GM12878 (cell line): ENCODE measurements around the gene FGL2. TPM values are rescaled to one million over a fixed set of nuclear protein-coding genes. Genes with fewer than 3 reads are reported as not detected.

Experiments
- ATAC-seq: fragments of 200-7000 bp; cut with Tn5 transposase; 3 replicates; pipeline ENCODE4 v1.9.1; 2020; ENCODE audit warnings: mild to moderate bottlenecking, moderate library complexity
- BruUV-seq: library from RNA; stranded (reverse); fragments of 400-500 nt; replicated peaks from 2 replicates; lab custom pipeline; 2021; lab: Mats Ljungman, UMichigan
- CTCF ChIA-PET: fragments of 300-600 bp; sonication (Branson Sonifier 250); formaldehyde crosslinking; extraction: SDS; loops from one replicate; lab custom pipeline; 2021; ENCODE audit warnings: inconsistent platforms; lab: Yijun Ruan, JAX
- POLR2A ChIA-PET: fragments of 350-600 bp; formaldehyde crosslinking; extraction: SDS; loops from one replicate; lab custom pipeline; 2021; ENCODE audit warnings: inconsistent platforms; lab: Charles Lee
- RAD21 ChIA-PET: fragments of 300-600 bp; sonication (Branson Sonifier 250); formaldehyde crosslinking; loops from one replicate; lab custom pipeline; 2023; ENCODE audit warnings: antibody characterized with exemption; ENCODE audit not compliant: unreplicated experiment; lab: Charles Lee
- SMC1A ChIA-PET: fragments of 300-600 bp; sonication (Branson Sonifier 250); formaldehyde crosslinking; loops from one replicate; lab custom pipeline; 2023; ENCODE audit not compliant: unreplicated experiment, uncharacterized antibody; lab: Charles Lee
- DNase-seq: peaks from one replicate; pipeline ENCODE4 v3.0.0-alpha.2; 2011; ENCODE audit warnings: low read depth, low spot score
- FAIRE-seq: peaks from 3 replicates; lab custom pipeline; 2011; peaks lifted over from hg19 to GRCh38; lab: Jason Lieb, UNC
- H2AFZ ChIP-seq: 2 replicates; pipeline ENCODE4 v1.6.0; 2011; ENCODE audit warnings: low read depth, low read length, control low read depth; ENCODE audit not compliant: control insufficient read depth
- H3K27ac ChIP-seq: 2 replicates; pipeline ENCODE4 v1.5.1; 2011; ENCODE audit warnings: control low read depth; ENCODE audit not compliant: control insufficient read depth, insufficient read depth
- H3K27me3 ChIP-seq, 2 experiments: replicated peaks in 1 of 2; 2 replicates each; pipeline versions ENCODE4 v1.6.0 to v1.6.1; 2011; ENCODE audit warnings: low read length in 1 of 2; ENCODE audit not compliant: control insufficient read depth in 2 of 2, insufficient read depth in 2 of 2
- H3K36me3 ChIP-seq, 2 experiments: 2 replicates each; pipeline ENCODE4 v1.5.1; 2011; ENCODE audit warnings: low read length in 1 of 2; ENCODE audit not compliant: control insufficient read depth in 2 of 2, insufficient read depth in 2 of 2
- H3K4me1 ChIP-seq: 2 replicates; pipeline ENCODE4 v1.6.1; 2011; ENCODE audit warnings: mild to moderate bottlenecking, low read length, moderate library complexity, mixed read lengths; ENCODE audit not compliant: control insufficient read depth, insufficient read depth
- H3K4me2 ChIP-seq: 2 replicates; pipeline ENCODE4 v1.6.0; 2011; ENCODE audit warnings: control low read depth; ENCODE audit not compliant: control insufficient read depth, insufficient read depth
- H3K4me3 ChIP-seq: fragments of 200-600 bp; sonication (generic); 2 replicates; pipeline ENCODE4 v1.5.1; 2016
- H3K79me2 ChIP-seq: 2 replicates; pipeline ENCODE4 v1.6.0; 2011; ENCODE audit warnings: low read length; ENCODE audit not compliant: control insufficient read depth, insufficient read depth
- H3K9ac ChIP-seq: 2 replicates; pipeline ENCODE4 v1.8.0; 2011; ENCODE audit warnings: low read length, control low read depth, mixed read lengths; ENCODE audit not compliant: control insufficient read depth, insufficient read depth
- H3K9me3 ChIP-seq: replicated peaks from 3 replicates; pipeline ENCODE4 v1.5.1; 2011; ENCODE audit warnings: mild to moderate bottlenecking, low read length; ENCODE audit not compliant: control insufficient read depth, insufficient read depth
- H4K20me1 ChIP-seq: 2 replicates; pipeline ENCODE4 v1.6.0; 2011; ENCODE audit not compliant: control insufficient read depth, insufficient read depth
- ATF3 ChIP-seq: IDR thresholded peaks from 2 replicates; pipeline ENCODE4 v1.6.1; 2011; ENCODE audit warnings: low read depth, mild to moderate bottlenecking, low read length, moderate library complexity, borderline replicate concordance; ENCODE audit errors: extremely low read depth
- CBFB ChIP-seq: IDR thresholded peaks from 2 replicates; pipeline ENCODE4 v1.6.1; 2016; ENCODE audit warnings: antibody characterized with exemption, low read depth
- CEBPB ChIP-seq, 2 experiments: fragments of 150-350 bp in 1 of 2; IDR thresholded peaks; 2 replicates each; pipeline ENCODE4 v1.6.1; 2012 to 2014; ENCODE audit warnings: low read depth in 2 of 2, low read length in 2 of 2, borderline replicate concordance in 1 of 2, inconsistent platforms in 1 of 2
- CHD1 ChIP-seq: IDR thresholded peaks from 2 replicates; pipeline ENCODE4 v1.6.1; 2012; ENCODE audit warnings: low read depth, low read length, improper control_type of control experiment
- HDAC6 ChIP-seq: fragments of 200-600 bp; sonication (generic); IDR thresholded peaks from one replicate; pipeline ENCODE4 v1.8.0; 2017; ENCODE audit warnings: antibody characterized with exemption; ENCODE audit not compliant: unreplicated experiment
- JUNB ChIP-seq: IDR thresholded peaks from 2 replicates; pipeline ENCODE4 v1.6.1; 2016; ENCODE audit warnings: antibody characterized with exemption, mild to moderate bottlenecking
- MYB ChIP-seq: fragments of 150-350 bp; IDR thresholded peaks from 2 replicates; pipeline ENCODE4 v1.6.1; 2014; ENCODE audit warnings: mild to moderate bottlenecking, low read depth, low read length, borderline replicate concordance
- POLR2A ChIP-seq: IDR thresholded peaks from 2 replicates; pipeline ENCODE4 v1.6.1; 2011; ENCODE audit warnings: low read depth, mild to moderate bottlenecking, low read length
- SRF ChIP-seq, 2 experiments: IDR thresholded peaks; 2 replicates each; pipeline ENCODE4 v1.6.1; 2011; ENCODE audit warnings: low read depth in 2 of 2, low read length in 2 of 2, mild to moderate bottlenecking in 1 of 2, moderate library complexity in 1 of 2
- SUPT20H ChIP-seq: IDR thresholded peaks from 2 replicates; pipeline ENCODE4 v1.6.1; 2011; ENCODE audit warnings: low read depth, mild to moderate bottlenecking, low read length, moderate library complexity, borderline replicate concordance; ENCODE audit not compliant: control insufficient read depth
- SUZ12 ChIP-seq: fragments of 200-600 bp; sonication (generic); IDR thresholded peaks from one replicate; pipeline ENCODE4 v1.6.1; 2018; ENCODE audit warnings: antibody characterized with exemption, mild to moderate bottlenecking; ENCODE audit not compliant: unreplicated experiment
- TCF3 ChIP-seq: IDR thresholded peaks from 2 replicates; pipeline ENCODE4 v1.6.1; 2012; ENCODE audit warnings: low read depth, mild to moderate bottlenecking, low read length, borderline replicate concordance; ENCODE audit not compliant: insufficient read depth
- YY1 ChIP-seq: IDR thresholded peaks from 2 replicates; pipeline ENCODE4 v1.6.1; 2011; ENCODE audit warnings: low read depth, mild to moderate bottlenecking, low read length
- ZNF274 ChIP-seq: IDR thresholded peaks from one replicate; pipeline ENCODE4 v1.8.0; 2011; ENCODE audit not compliant: insufficient read length, insufficient read depth
- WGBS: methylation state at CpG from one replicate; pipeline ENCODE4 v1.1.6; 2016; ENCODE audit warnings: low lambda C conversion rate; ENCODE audit not compliant: insufficient replicate concordance, insufficient coverage; ENCODE audit errors: missing lambda C conversion rate; 5-methylcytosine and 5-hydroxymethylcytosine counted together
- in situ Hi-C: fragments of 300-500 bp; cut with MboI; formaldehyde crosslinking; loops from 9 replicates; pipeline ENCODE4 v1.14.3; 2018; ENCODE audit warnings: mixed read lengths
- intact Hi-C: fragments of 100-400 bp; cut with micrococcal nuclease; formaldehyde crosslinking; loops from one replicate; pipeline ENCODE4 v1.14.2; 2022; ENCODE audit not compliant: unreplicated experiment
- polyA plus RNA-seq, 11 experiments: library from polyadenylated mRNA; depleted of rRNA in 4 of 11; unstranded in 6 of 11; stranded (reverse) in 5 of 11; fragments of >200 nt; fragmentation: Nextera tagmentation in 4 of 11; fragmentation: Illumina TruSeq in 1 of 11; extraction: Ambion mirVana in 4 of 11; extraction: Trizol in 1 of 11; gene quantifications; 1 replicate in 1 of 11; 2 replicates in 10 of 11; pipeline versions ENCODE4 v1.2.1 to v1.2.3, GENCODE V29; 2011 to 2016; ENCODE audit warnings: inconsistent platforms in 2 of 11, missing spikeins in 2 of 11, low read depth in 1 of 11
- total RNA-seq, 4 experiments: library from RNA; depleted of rRNA in 3 of 4; stranded (reverse); fragments of >200 nt in 3 of 4; fragmentation: Illumina TruSeq in 1 of 4; extraction: Trizol in 1 of 4; gene quantifications; 2 replicates each; pipeline versions ENCODE4 v1.2.1 to v1.2.3, GENCODE V29; 2013 to 2021

Gene FGL2
- total and polyA plus RNA-seq, 10 of the 15 experiments (the other 5 are each of a cell fraction or from before 2014, with no cell fraction given), result 0.04 to 3.2 (median 1.5) TPM

- TF ChIP-seq YY1, result no peak
- no peak for TF ChIP-seq CBFB
- TF ChIP-seq CHD1, result no peak
- no peak for TF ChIP-seq MYB
- TF ChIP-seq ATF3, result no peak
- TF ChIP-seq ZNF274, result no peak
- no peak for TF ChIP-seq HDAC6
- TF ChIP-seq CEBPB (IDR thresholded peaks at IDR 0.05; ENCODE audit: borderline replicate concordance in 1 of 2, low read depth in 2 of 2, low read length in 2 of 2), result no peak
These were observed 8.8 kb upstream of the FGL2 start (continued) for GRCh38 chr7:77208416-77208815.

GRCh38 chr7:77205706-77206105 is 6.1 kb upstream of the FGL2 start:
- SMC1A ChIA-PET, result interaction anchor here (1.0 to 8.6 kb wide), 4 partner anchors 8 to 40 kb away, joined by 3 to 124 read pairs (median 4); no protein-coding TSS in a partner anchor
- H3K9ac ChIP-seq, result no peak overlapping the region
- H4K20me1 ChIP-seq, result no peaks in the 10 kb centered on the region
- no peaks in the 10 kb centered on the region for H3K27me3 ChIP-seq
- POLR2A ChIA-PET, result no interaction called here
- peaks cover 34% of the 10 kb centered on the region for H3K4me1 ChIP-seq
- H3K4me2 ChIP-seq, result peak overlapping the region; percentile 18; the same call in 1 of the 2 replicates
- CTCF ChIA-PET, result interaction anchor here (2.0 to 3.3 kb wide), 3 partner anchors 10 to 126 kb away, joined by 5 to 15 read pairs (median 6); no protein-coding TSS in a partner anchor
- intact Hi-C loops (no loop called here), in situ Hi-C loops (no loop called here)
- RAD21 ChIA-PET, result interaction anchor here (0.7 to 1.3 kb wide), 4 partner anchors 12 to 143 kb away, joined by 3 to 5 read pairs (median 4); no protein-coding TSS in a partner anchor
- peak overlapping the region; percentile 45; the same call in 1 of the 2 replicates for H3K27ac ChIP-seq
- H3K4me3 ChIP-seq, result no peak overlapping the region
- H3K9me3 ChIP-seq, result peaks cover 17% of the 10 kb centered on the region
- no TSS peak for BruUV-seq
- DNase-seq (no peak), ATAC-seq (no peak), FAIRE-seq (no peak)
- WGBS, result 78% methylated on average over 3 of the region's 3 CpGs
- peak overlapping the region; percentile 55; the same call in 1 of the 2 replicates for H2AFZ ChIP-seq
- H3K36me3 ChIP-seq, result no peaks in the 10 kb centered on the region
- TF ChIP-seq TCF3, result no peak
- TF ChIP-seq JUNB, result 0 out of 2 replicates have a peak, but pooled peaks have one; percentile 9
- no peak for TF ChIP-seq SRF (IDR thresholded peaks at IDR 0.05; ENCODE audit: low read depth in 2 of 2, low read length in 2 of 2)
- TF ChIP-seq SUPT20H, result no peak
- no peak for TF ChIP-seq POLR2A
- TF ChIP-seq YY1, result 0 out of 2 replicates have a peak, but pooled peaks have one; percentile 28
- no peak for TF ChIP-seq SUZ12
- no peaks in the 10 kb centered on the region for H3K79me2 ChIP-seq
